Liver (tissue), 3 donors: Measurements from ENCODE around the gene THY1.

Experiments
- FOXA1 ChIP-seq: IDR thresholded peaks from 2 replicates; pipeline ENCODE4 v1.6.1; 2016; ENCODE audit warnings: antibody characterized with exemption
- GABPA ChIP-seq, 2 donors: IDR thresholded peaks in 1 of 2; conservative IDR thresholded peaks in 1 of 2; 2 replicates each; pipeline ENCODE4 v1.6.1; 2016; ENCODE audit warnings: antibody characterized with exemption in 2 of 2, mild to moderate bottlenecking in 1 of 2, moderate library complexity in 1 of 2
- HNF4A ChIP-seq, 2 donors: conservative IDR thresholded peaks; 2 replicates each; pipeline ENCODE4 v1.6.1; 2016; ENCODE audit warnings: antibody characterized with exemption in 2 of 2, mild to moderate bottlenecking in 2 of 2
- JUND ChIP-seq, 2 donors: IDR thresholded peaks; 2 replicates each; pipeline ENCODE4 v1.6.1; 2016; ENCODE audit warnings: antibody characterized with exemption in 2 of 2
- RAD21 ChIP-seq, 2 donors: IDR thresholded peaks; 2 replicates each; pipeline ENCODE4 v1.6.1; 2016; ENCODE audit warnings: antibody characterized with exemption in 2 of 2, mild to moderate bottlenecking in 2 of 2
- SP1 ChIP-seq: IDR thresholded peaks from 2 replicates; pipeline ENCODE4 v1.6.1; 2018; ENCODE audit warnings: antibody characterized with exemption, mild to moderate bottlenecking
- TAF1 ChIP-seq: conservative IDR thresholded peaks from 2 replicates; pipeline ENCODE4 v1.6.1; 2016; ENCODE audit warnings: antibody characterized with exemption, mild to moderate bottlenecking
- YY1 ChIP-seq: IDR thresholded peaks from 2 replicates; pipeline ENCODE4 v1.6.1; 2016; ENCODE audit warnings: antibody characterized with exemption, mild to moderate bottlenecking
- TF ChIP-seq, protein P1 (sequence below): fragments of 150-350 bp; IDR thresholded peaks from 2 replicates; pipeline ENCODE4 v1.5.1; 2017; ENCODE audit warnings: improper control_type of control experiment, low read depth, low read length; ENCODE audit not compliant: missing input control
- TF ChIP-seq, protein P2 (sequence below): IDR thresholded peaks from 2 replicates; pipeline ENCODE4 v1.6.1; 2016; ENCODE audit warnings: antibody characterized with exemption
- TF ChIP-seq, protein P3 (sequence below): IDR thresholded peaks from 2 replicates; pipeline ENCODE4 v1.6.1; 2016; ENCODE audit warnings: antibody characterized with exemption
- TF ChIP-seq, protein P4 (sequence below): IDR thresholded peaks from 2 replicates; pipeline ENCODE4 v1.6.1; 2016; ENCODE audit warnings: antibody characterized with exemption
- TF ChIP-seq, protein P5 (sequence below): IDR thresholded peaks from 2 replicates; pipeline ENCODE4 v1.6.1; 2016; ENCODE audit warnings: antibody characterized with exemption, mild to moderate bottlenecking
- donor health status: healthy.
- donor health status: healthy.

DNA sequence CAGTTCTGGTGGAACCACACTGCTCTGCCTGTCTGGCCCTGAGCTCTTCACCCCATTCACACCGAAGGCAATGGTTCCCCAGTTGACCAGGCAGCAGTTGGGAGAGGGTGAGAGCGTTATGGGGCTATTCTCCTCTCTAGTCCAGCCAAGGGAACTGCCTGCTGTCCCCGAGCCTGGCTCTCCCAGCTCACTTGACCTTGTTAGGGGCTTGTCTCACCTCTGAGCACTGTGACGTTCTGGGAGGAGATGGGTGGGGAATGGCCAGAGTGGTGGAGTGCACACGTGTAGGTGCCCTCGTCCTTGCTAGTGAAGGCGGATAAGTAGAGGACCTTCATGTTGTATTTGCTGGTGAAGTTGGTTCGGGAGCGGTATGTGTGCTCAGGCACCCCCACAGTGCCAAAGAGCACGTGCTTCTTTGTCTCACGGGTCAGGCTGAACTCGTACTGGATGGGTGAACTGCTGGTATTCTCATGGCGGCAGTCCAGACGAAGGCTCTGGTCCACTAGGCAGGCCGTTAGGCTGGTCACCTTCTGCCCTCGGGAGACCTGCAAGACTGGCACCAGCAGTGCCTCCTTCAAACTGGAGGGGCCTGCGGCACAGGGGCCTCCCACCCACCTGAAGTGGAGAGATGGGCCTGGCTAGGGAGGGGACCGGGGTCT, 3.0 kb downstream of the THY1 start:
- TF ChIP-seq, protein P1, sequence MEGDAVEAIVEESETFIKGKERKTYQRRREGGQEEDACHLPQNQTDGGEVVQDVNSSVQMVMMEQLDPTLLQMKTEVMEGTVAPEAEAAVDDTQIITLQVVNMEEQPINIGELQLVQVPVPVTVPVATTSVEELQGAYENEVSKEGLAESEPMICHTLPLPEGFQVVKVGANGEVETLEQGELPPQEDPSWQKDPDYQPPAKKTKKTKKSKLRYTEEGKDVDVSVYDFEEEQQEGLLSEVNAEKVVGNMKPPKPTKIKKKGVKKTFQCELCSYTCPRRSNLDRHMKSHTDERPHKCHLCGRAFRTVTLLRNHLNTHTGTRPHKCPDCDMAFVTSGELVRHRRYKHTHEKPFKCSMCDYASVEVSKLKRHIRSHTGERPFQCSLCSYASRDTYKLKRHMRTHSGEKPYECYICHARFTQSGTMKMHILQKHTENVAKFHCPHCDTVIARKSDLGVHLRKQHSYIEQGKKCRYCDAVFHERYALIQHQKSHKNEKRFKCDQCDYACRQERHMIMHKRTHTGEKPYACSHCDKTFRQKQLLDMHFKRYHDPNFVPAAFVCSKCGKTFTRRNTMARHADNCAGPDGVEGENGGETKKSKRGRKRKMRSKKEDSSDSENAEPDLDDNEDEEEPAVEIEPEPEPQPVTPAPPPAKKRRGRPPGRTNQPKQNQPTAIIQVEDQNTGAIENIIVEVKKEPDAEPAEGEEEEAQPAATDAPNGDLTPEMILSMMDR = no peak
- TF ChIP-seq, protein P2, sequence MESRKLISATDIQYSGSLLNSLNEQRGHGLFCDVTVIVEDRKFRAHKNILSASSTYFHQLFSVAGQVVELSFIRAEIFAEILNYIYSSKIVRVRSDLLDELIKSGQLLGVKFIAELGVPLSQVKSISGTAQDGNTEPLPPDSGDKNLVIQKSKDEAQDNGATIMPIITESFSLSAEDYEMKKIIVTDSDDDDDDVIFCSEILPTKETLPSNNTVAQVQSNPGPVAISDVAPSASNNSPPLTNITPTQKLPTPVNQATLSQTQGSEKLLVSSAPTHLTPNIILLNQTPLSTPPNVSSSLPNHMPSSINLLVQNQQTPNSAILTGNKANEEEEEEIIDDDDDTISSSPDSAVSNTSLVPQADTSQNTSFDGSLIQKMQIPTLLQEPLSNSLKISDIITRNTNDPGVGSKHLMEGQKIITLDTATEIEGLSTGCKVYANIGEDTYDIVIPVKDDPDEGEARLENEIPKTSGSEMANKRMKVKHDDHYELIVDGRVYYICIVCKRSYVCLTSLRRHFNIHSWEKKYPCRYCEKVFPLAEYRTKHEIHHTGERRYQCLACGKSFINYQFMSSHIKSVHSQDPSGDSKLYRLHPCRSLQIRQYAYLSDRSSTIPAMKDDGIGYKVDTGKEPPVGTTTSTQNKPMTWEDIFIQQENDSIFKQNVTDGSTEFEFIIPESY = no peak
- TF ChIP-seq, protein P3, sequence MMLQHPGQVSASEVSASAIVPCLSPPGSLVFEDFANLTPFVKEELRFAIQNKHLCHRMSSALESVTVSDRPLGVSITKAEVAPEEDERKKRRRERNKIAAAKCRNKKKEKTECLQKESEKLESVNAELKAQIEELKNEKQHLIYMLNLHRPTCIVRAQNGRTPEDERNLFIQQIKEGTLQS = no peak
- TF ChIP-seq JUND (IDR thresholded peaks at IDR 0.05) (no peak), SP1 (no peak), GABPA (IDR thresholded peaks at IDR 0.05 in 1 of 2, conservative IDR thresholded peaks at IDR 0.05 in 1 of 2) (no peak), FOXA1 (no peak), RAD21 (IDR thresholded peaks at IDR 0.05) (no peak), TAF1 (no peak), YY1 (no peak), HNF4A (conservative IDR thresholded peaks at IDR 0.05) (no peak)
- TF ChIP-seq, protein P4, sequence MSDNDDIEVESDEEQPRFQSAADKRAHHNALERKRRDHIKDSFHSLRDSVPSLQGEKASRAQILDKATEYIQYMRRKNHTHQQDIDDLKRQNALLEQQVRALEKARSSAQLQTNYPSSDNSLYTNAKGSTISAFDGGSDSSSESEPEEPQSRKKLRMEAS = no peak
- TF ChIP-seq, protein P5, sequence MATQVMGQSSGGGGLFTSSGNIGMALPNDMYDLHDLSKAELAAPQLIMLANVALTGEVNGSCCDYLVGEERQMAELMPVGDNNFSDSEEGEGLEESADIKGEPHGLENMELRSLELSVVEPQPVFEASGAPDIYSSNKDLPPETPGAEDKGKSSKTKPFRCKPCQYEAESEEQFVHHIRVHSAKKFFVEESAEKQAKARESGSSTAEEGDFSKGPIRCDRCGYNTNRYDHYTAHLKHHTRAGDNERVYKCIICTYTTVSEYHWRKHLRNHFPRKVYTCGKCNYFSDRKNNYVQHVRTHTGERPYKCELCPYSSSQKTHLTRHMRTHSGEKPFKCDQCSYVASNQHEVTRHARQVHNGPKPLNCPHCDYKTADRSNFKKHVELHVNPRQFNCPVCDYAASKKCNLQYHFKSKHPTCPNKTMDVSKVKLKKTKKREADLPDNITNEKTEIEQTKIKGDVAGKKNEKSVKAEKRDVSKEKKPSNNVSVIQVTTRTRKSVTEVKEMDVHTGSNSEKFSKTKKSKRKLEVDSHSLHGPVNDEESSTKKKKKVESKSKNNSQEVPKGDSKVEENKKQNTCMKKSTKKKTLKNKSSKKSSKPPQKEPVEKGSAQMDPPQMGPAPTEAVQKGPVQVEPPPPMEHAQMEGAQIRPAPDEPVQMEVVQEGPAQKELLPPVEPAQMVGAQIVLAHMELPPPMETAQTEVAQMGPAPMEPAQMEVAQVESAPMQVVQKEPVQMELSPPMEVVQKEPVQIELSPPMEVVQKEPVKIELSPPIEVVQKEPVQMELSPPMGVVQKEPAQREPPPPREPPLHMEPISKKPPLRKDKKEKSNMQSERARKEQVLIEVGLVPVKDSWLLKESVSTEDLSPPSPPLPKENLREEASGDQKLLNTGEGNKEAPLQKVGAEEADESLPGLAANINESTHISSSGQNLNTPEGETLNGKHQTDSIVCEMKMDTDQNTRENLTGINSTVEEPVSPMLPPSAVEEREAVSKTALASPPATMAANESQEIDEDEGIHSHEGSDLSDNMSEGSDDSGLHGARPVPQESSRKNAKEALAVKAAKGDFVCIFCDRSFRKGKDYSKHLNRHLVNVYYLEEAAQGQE = no peak
